ENCODE data around the gene GPR146.

Gene GPR146

DNA sequence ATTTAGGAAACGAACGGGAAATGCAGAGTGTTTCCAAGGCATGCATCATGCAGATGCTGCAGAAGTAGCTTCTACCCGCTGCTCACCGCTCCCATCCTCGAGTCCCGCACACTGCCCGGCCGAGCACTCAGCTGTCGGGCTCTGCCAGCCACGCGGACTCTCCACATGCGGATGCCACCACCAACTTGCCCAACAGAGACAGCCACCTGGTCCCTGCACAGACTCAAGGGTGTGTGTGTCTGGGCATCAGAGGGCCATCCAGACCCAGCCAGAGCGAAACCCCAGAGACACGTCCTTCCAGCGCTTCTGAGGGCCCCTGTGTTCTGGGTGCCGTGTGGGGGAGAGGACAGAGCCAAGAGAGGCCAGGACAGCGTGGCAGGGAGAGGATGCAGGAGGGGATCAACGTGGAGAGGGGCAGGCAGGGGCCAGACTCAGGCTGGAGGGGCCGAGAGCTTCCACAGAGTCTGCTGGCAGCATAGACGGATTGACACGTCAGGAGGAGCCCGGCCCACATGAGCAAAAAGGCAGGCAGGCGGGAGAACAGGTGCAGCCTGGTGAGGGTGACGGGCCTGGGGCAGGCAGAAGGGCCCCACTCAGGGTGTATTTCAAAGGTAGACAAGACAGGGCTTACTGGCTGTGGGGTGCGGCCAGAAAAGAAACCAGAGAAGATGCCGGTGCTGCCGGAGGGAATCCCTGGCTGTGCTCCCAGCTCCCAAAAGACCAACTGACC lies 61.9 kb downstream of the GPR146 start:
- Mint-ChIP-seq H3K4me3 (no peak overlapping the region), H3K9me3 (no peaks in the 10 kb centered on the region), H3K27ac (no peak overlapping the region), H3K36me3 (no peaks in the 10 kb centered on the region), H3K27me3 (no peaks in the 10 kb centered on the region), H3K4me1 (peaks cover 11% of the 10 kb centered on the region)

DNA sequence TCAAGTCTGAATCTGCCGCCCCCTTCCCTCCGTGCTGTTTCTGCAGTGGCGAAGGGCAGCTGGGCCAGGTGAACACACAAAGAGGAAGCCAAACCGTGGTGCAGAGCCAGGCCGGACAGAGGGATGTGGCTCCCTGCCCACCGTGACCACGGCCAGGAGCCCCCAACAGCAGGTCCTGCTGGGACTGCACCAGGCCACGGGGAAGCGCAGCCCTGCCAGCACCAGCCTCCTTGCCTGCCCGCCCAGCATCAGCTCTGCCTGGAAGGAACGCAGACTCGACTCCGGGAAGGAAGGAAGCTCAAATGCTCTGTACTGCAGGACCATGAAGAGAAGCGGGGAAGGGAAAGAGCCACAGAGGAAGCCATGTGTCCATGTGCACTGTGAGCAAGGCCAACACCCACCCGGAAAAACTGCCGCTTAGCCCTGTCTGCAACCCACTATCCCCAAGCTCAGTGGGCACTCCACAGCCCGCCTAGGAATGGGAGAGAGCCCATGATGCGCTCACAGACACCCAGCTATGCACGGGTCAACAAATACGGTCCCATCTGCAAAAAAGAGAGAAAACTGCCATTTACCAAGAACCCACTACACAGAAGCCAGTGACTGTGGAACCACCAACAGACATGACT lies 62.6 kb downstream of the GPR146 start:
- H3K27me3 Mint-ChIP-seq, result no peaks in the 10 kb centered on the region
- no peaks in the 10 kb centered on the region for H3K9me3 Mint-ChIP-seq
- peaks cover 11% of the 10 kb centered on the region for H3K4me1 Mint-ChIP-seq
- no peak overlapping the region for H3K27ac Mint-ChIP-seq
- no peaks in the 10 kb centered on the region for H3K36me3 Mint-ChIP-seq
- no peak overlapping the region for H3K4me3 Mint-ChIP-seq

DNA sequence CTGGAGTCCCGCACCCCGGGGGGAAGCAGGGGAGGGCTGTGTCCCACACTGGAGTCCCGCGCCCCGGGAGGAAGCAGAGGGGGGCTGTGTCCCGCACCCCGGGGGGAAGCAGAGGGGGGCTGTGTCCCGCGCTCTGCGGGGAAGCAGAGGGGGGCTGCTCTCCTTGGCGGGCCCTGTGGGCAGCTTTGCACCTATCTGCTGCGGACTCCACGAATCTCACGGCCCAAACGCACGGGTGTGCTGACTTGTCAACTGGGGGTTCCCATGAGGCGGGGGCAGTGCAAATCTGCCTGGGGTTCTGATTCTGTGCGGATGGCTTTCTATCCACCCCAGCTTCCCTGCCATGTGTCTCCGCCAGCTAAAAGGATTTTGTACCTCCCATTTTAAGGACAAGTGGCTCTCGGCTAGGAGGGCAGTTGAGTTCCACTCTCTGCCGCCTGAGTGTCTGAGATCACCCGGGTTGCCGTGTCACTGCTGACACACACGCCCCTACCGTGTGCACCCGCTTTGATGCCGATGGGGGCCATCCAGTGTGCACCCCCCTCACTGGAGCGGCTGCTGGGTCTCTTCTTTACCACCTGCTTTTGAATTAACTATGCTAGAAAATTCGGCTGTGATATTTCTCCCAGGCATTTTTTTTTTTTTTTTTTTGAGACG lies 64.0 kb downstream of the GPR146 start:
- Mint-ChIP-seq H3K4me3 (no peak overlapping the region), H3K27me3 (no peaks in the 10 kb centered on the region), H3K4me1 (peaks cover 11% of the 10 kb centered on the region), H3K9me3 (no peaks in the 10 kb centered on the region), H3K36me3 (no peaks in the 10 kb centered on the region), H3K27ac (no peak overlapping the region)

Measured in activated naive CD4-positive, alpha-beta T cell treated with anti-CD3 and anti-CD28 coated beads, Interleukin-2, amount 50 U/mL, for 24 hours (primary cell).